ENCODE results near the gene DNAH14. TPM values are rescaled to one million over a fixed set of nuclear protein-coding genes. Genes with fewer than 3 reads are reported as not detected.

DNAH14 gene
- total RNA-seq, 2 experiments from 2014 or later = 0.27 to 0.34 TPM

GRCh38 chr1:224896130-224896781 lies 33.2 kb upstream of the DNAH14 start:
- ChIA-PET CTCF (no interaction called here), POLR2A (no interaction called here)
- ATAC-seq (ENCODE audit: poor library complexity) (no peak), DNase-seq (no peak)
- Histone ChIP-seq H3K27ac (ENCODE audit: low read depth in 1 of 2, low read length in 2 of 2) (no peak overlapping the region), H3K4me1 (ENCODE audit: insufficient read depth, low read length) (no peaks in the 10 kb centered on the region), H3K36me3 (ENCODE audit: insufficient read depth, low read length) (no peaks in the 10 kb centered on the region), H3K9me3 (ENCODE audit: control insufficient read depth in 1 of 2, insufficient read depth in 1 of 2, low read length in 2 of 2) (peaks cover 4 to 11% of the 10 kb centered on the region in 2 experiments), H3K27me3 (ENCODE audit: control insufficient read depth in 1 of 2, insufficient read depth in 2 of 2, low read length in 2 of 2) (no peaks in the 10 kb centered on the region), H3K4me3 (ENCODE audit: low read length) (no peak overlapping the region)
- Mint-ChIP-seq H3K36me3 (ENCODE audit: low read depth) (no peaks in the 10 kb centered on the region), H3K4me3 (no peak overlapping the region), H3K27ac (no peak overlapping the region), H3K4me1 (ENCODE audit: low read depth) (no peaks in the 10 kb centered on the region), H3K9me3 (peaks cover 3% of the 10 kb centered on the region), H3K27me3 (no peaks in the 10 kb centered on the region)
- intact Hi-C loops (cut with DNase I, micrococcal nuclease) = no loop called here
- TF ChIP-seq CTCF (IDR thresholded peaks at IDR 0.05) = no peak

- H3K36me3 Mint-ChIP-seq (ENCODE audit: low read depth) = no peaks in the 10 kb centered on the region
- H3K9me3 Mint-ChIP-seq = peaks cover 3% of the 10 kb centered on the region
- Histone ChIP-seq H3K36me3 (ENCODE audit: insufficient read depth, low read length) (no peaks in the 10 kb centered on the region), H3K27ac (ENCODE audit: low read depth in 1 of 2, low read length in 2 of 2) (no peak overlapping the region), H3K9me3 (ENCODE audit: control insufficient read depth in 1 of 2, insufficient read depth in 1 of 2, low read length in 2 of 2) (peaks cover 4 to 11% of the 10 kb centered on the region in 2 experiments), H3K27me3 (ENCODE audit: control insufficient read depth in 1 of 2, insufficient read depth in 2 of 2, low read length in 2 of 2) (no peaks in the 10 kb centered on the region), H3K4me3 (ENCODE audit: low read length) (no peak overlapping the region), H3K4me1 (ENCODE audit: insufficient read depth, low read length) (no peaks in the 10 kb centered on the region)
- ATAC-seq (ENCODE audit: poor library complexity) (no peak), DNase-seq (no peak)
- H3K4me1 Mint-ChIP-seq (ENCODE audit: low read depth) = no peaks in the 10 kb centered on the region
- no peak overlapping the region for H3K27ac Mint-ChIP-seq
- CTCF ChIA-PET = no interaction called here
- no peak for TF ChIP-seq CTCF (IDR thresholded peaks at IDR 0.05)
- intact Hi-C loops (cut with DNase I, micrococcal nuclease) = no loop called here
- POLR2A ChIA-PET = no interaction called here
- no peaks in the 10 kb centered on the region for H3K27me3 Mint-ChIP-seq
- H3K4me3 Mint-ChIP-seq = no peak overlapping the region
Observed at GRCh38 chr1:224897529-224898327, 31.7 kb upstream of the DNAH14 start.

- no peaks in the 10 kb centered on the region for H3K4me1 Mint-ChIP-seq (ENCODE audit: low read depth)
- intact Hi-C loops (cut with DNase I, micrococcal nuclease) = no loop called here
- Histone ChIP-seq H3K27ac (ENCODE audit: low read depth in 1 of 2, low read length in 2 of 2) (no peak overlapping the region), H3K36me3 (ENCODE audit: insufficient read depth, low read length) (no peaks in the 10 kb centered on the region), H3K27me3 (ENCODE audit: control insufficient read depth in 1 of 2, insufficient read depth in 2 of 2, low read length in 2 of 2) (no peaks in the 10 kb centered on the region), H3K4me3 (ENCODE audit: low read length) (no peak overlapping the region), H3K9me3 (ENCODE audit: control insufficient read depth in 1 of 2, insufficient read depth in 1 of 2, low read length in 2 of 2) (peaks cover 4 to 11% of the 10 kb centered on the region in 2 experiments), H3K4me1 (ENCODE audit: insufficient read depth, low read length) (no peaks in the 10 kb centered on the region)
- H3K36me3 Mint-ChIP-seq (ENCODE audit: low read depth) = no peaks in the 10 kb centered on the region
- H3K27me3 Mint-ChIP-seq = peaks cover 3% of the 10 kb centered on the region
- DNase-seq = no peak
- POLR2A ChIA-PET = no interaction called here
- H3K27ac Mint-ChIP-seq = no peak overlapping the region
- CTCF ChIA-PET = no interaction called here
- ATAC-seq (ENCODE audit: poor library complexity) = no peak
- H3K9me3 Mint-ChIP-seq = peaks cover 3% of the 10 kb centered on the region
- TF ChIP-seq CTCF (IDR thresholded peaks at IDR 0.05) = no peak
- H3K4me3 Mint-ChIP-seq = no peak overlapping the region
Observed at GRCh38 chr1:224898937-224899336, 30.5 kb upstream of the DNAH14 start.

All from CD4-positive, alpha-beta T cell (primary cell).